Lower leg skin (tissue), 4 donors: ENCODE measurements around the gene YWHAB. TPM values are rescaled to one million over a fixed set of nuclear protein-coding genes. Genes with fewer than 3 reads are reported as not detected.
A peak's percentile ranks its signal among the peaks of the same experiment; 100 is the strongest.

Experiments
- DNase-seq, 2 donors: peaks; one replicate each; pipeline ENCODE4 v3.0.0-alpha.2; 2019; ENCODE audit warnings: low spot score in 2 of 2
- H3K4me3 ChIP-seq: fragments of 200-600 bp; sonication (generic); 2 replicates; pipeline ENCODE4 v1.5.1; 2017; ENCODE audit warnings: mild to moderate bottlenecking, low read depth; ENCODE audit not compliant: poor library complexity, severe bottlenecking
- CTCF ChIP-seq, 3 donors: fragments of 450-650 bp; IDR thresholded peaks; one replicate each; pipeline ENCODE4 v1.5.1; 2016; ENCODE audit warnings: antibody characterized with exemption in 3 of 3, mild to moderate bottlenecking in 3 of 3, moderate library complexity in 2 of 3
- POLR2A ChIP-seq, 2 donors: fragments of 450-650 bp; IDR thresholded peaks; one replicate each; pipeline ENCODE4 v1.6.1; 2016 to 2017; ENCODE audit warnings: antibody characterized with exemption in 2 of 2, mild to moderate bottlenecking in 1 of 2, moderate library complexity in 1 of 2
- WGBS, 2 donors: methylation state at CpG; one replicate each; pipeline ENCODE4 v1.1.5; 2018; 5-methylcytosine and 5-hydroxymethylcytosine counted together
- intact Hi-C: fragments of 100-400 bp; cut with DNase I; formaldehyde crosslinking; loops from one replicate; pipeline ENCODE4 v1.15.0; 2023; ENCODE audit warnings: low total_unique reads
- total RNA-seq, 4 donors: library from RNA; depleted of rRNA; stranded (reverse); fragments of >200 nt; gene quantifications; one replicate each; pipeline ENCODE4 v1.1.0, GENCODE V29; 2016

Gene YWHAB
- total RNA-seq, 4 donors from 2014 or later = 78.5 to 133 (median 105) TPM

DNA sequence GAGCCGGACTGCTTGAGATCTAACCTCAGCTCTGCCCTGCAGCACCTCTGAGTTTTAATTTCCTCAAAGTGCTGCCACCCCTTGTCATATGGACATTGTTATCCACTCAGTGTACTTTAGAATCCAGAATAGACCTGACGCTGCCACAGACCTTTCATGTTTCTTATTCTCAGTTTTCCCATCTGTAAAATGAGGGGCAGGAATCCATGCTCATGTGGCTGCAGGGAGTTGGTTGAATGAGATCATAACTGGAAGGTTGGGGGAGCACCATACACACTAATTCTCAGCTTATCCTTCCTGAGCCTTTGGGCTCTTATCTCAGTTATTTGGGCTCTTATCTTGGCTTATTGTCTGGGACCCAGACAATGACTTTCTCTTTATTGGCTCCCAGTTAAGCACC, 26.7 kb downstream of the YWHAB start:
- TF ChIP-seq POLR2A (IDR thresholded peaks at IDR 0.05) (no peak), CTCF (IDR thresholded peaks at IDR 0.05) (no peak)
- no peak for DNase-seq
- 93% methylated on average over 2 of the region's 2 CpGs for WGBS, 2 donors
- intact Hi-C loops = no loop called here
- no peak overlapping the region for H3K4me3 ChIP-seq

DNA sequence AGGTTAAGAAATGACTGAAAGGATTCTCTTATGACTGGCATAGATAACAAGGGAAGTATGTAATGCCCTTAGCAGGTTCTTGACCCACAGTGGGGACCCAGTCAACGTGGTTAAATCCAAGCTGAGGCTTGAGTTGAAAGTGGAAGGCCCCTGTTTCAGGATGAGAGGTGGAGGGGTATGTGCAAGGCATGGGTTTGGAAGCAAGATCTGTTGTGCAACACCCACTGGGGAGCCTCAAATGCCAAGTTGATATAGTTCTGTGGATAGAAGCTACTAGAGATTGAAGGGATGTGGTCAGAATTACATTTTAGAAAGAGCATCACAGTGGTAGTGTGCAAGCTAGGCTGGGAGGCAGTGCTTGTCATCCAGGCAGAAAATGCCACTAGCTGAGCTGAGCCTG, 29.4 kb downstream of the YWHAB start:
- TF ChIP-seq CTCF (IDR thresholded peaks at IDR 0.05) (no peak), POLR2A (IDR thresholded peaks at IDR 0.05) (no peak)
- no peak for DNase-seq
- intact Hi-C loops = no loop called here
- WGBS, 2 donors = 71 to 94% methylated on average over 1 of the region's 1 CpG
- H3K4me3 ChIP-seq = no peak overlapping the region

- 92 to 94% methylated on average over 12 of the region's 12 CpGs for WGBS, 2 donors
- TF ChIP-seq CTCF (IDR thresholded peaks at IDR 0.05) = no peak
- TF ChIP-seq POLR2A (IDR thresholded peaks at IDR 0.05) = no peak
- H3K4me3 ChIP-seq = no peak overlapping the region
- DNase-seq = peak in 1 of 2 donors; percentile 68
- intact Hi-C loops = no loop called here
Observed at GRCh38 chr20:44916586-44916985, 31.1 kb downstream of the YWHAB start.

- 95 to 98% methylated on average over 2 of the region's 2 CpGs for WGBS, 2 donors
- H3K4me3 ChIP-seq = no peak overlapping the region
- TF ChIP-seq CTCF (IDR thresholded peaks at IDR 0.05) (no peak), POLR2A (IDR thresholded peaks at IDR 0.05) (no peak)
Observed at GRCh38 chr20:44917399-44917798, 31.9 kb downstream of the YWHAB start.

DNA sequence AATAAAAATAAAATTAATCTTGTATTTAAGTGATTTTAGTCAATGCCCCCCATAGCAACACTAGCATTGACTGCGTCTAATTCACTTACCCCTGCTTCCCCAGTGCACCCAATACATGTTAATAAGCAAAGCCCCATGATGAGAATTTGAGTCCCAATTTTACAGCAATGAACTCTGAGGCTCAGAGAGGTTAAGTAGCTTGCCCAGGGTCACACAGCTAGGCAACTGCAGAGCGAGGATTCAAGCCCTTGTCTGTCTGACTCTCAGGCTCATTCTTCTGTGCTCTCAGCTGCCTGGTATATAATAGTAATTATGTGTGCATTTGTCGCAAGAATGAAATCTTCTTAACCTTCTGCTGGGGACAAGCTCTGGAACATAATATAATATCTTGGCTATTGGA, 32.8 kb downstream of the YWHAB start:
- intact Hi-C loops = no loop called here
- no peak overlapping the region for H3K4me3 ChIP-seq
- no peak for TF ChIP-seq CTCF (IDR thresholded peaks at IDR 0.05)
- no peak for TF ChIP-seq POLR2A (IDR thresholded peaks at IDR 0.05)
- 99% methylated on average over 3 of the region's 3 CpGs for WGBS, 2 donors
- DNase-seq = no peak

More at GRCh38 chr20:44917399-44917798, 31.9 kb downstream of the YWHAB start:
- DNase-seq = no peak
- intact Hi-C loops = no loop called here

- TF ChIP-seq CTCF (IDR thresholded peaks at IDR 0.05) = no peak
- intact Hi-C loops = no loop called here
- DNase-seq = no peak
- 94 to 100% methylated on average over 10 of the region's 10 CpGs for WGBS, 2 donors
- no peak overlapping the region for H3K4me3 ChIP-seq
Observed at GRCh38 chr20:44918761-44919160, 33.3 kb downstream of the YWHAB start.
